C1 segment of cervical spinal cord (tissue), 14 donors: ENCODE measurements around the gene SETD4.

Experiments
- DNase-seq, 14 donors: peaks; one replicate each; lab custom pipeline; 2025; lab: John Stamatoyannopoulos, UW

SETD4 gene

GRCh38 chr21:36048357-36048756 lies 12.0 kb downstream of the SETD4 start:
- DNase-seq: no peak

- DNase-seq: no peak
Observed at GRCh38 chr21:36047139-36047538, 13.2 kb downstream of the SETD4 start.

GRCh38 chr21:36045993-36046392 lies 14.3 kb downstream of the SETD4 start:
- DNase-seq: no peak

- no peak for DNase-seq
Observed at GRCh38 chr21:36044056-36044455, 16.3 kb downstream of the SETD4 start.

- DNase-seq: no peak
Observed at GRCh38 chr21:36041910-36042309, 18.4 kb downstream of the SETD4 start.

GRCh38 chr21:36040389-36040788 lies 19.9 kb downstream of the SETD4 start:
- no peak for DNase-seq

GRCh38 chr21:36039861-36040260 lies 20.5 kb downstream of the SETD4 start:
- no peak for DNase-seq

- no peak for DNase-seq
Observed at GRCh38 chr21:36038701-36039497, 21.4 kb downstream of the SETD4 start.

- DNase-seq: no peak
Observed at GRCh38 chr21:36035381-36035791, 24.9 kb downstream of the SETD4 start.

GRCh38 chr21:36034211-36034913 lies 26.0 kb downstream of the SETD4 start:
- no peak for DNase-seq

- DNase-seq: no peak
Observed at GRCh38 chr21:36032647-36033406, 27.5 kb downstream of the SETD4 start.

- DNase-seq: no peak
Observed at GRCh38 chr21:36030581-36031189, 29.6 kb downstream of the SETD4 start.

- no peak for DNase-seq
Observed at GRCh38 chr21:36029309-36029708, 31.0 kb downstream of the SETD4 start.

- peak; percentile 4 to 75 (median 44) for DNase-seq
Observed at GRCh38 chr21:36028127-36029069, 31.9 kb downstream of the SETD4 start.

GRCh38 chr21:36027347-36027746 lies 33.0 kb downstream of the SETD4 start:
- DNase-seq: no peak

GRCh38 chr21:36024782-36025181 lies 35.5 kb downstream of the SETD4 start:
- no peak for DNase-seq

- DNase-seq: no peak
Observed at GRCh38 chr21:36023092-36023480, 37.2 kb downstream of the SETD4 start.

GRCh38 chr21:36022427-36023091 lies 37.8 kb downstream of the SETD4 start:
- DNase-seq: no peak

GRCh38 chr21:36021251-36021837 lies 39.0 kb downstream of the SETD4 start:
- no peak for DNase-seq

GRCh38 chr21:36015045-36015444 lies 45.3 kb downstream of the SETD4 start:
- DNase-seq: no peak
